ENCODE measurements around the gene NMNAT1.
A peak's percentile ranks its signal among the peaks of the same experiment; 100 is the strongest.

GRCh38 chr1:9942399-9942938, 806 bp upstream of the NMNAT1 start:
- peak; percentile 66 for TF ChIP-seq CTCF (IDR thresholded peaks at IDR 0.05; ENCODE audit: borderline replicate concordance, extremely low read depth, low read length, poor library complexity, severe bottlenecking)
- TF ChIP-seq EZH2 (IDR thresholded peaks at IDR 0.05; ENCODE audit: borderline replicate concordance, low read depth, low read length, severe bottlenecking), result no peak

Data from DND-41 (cell line).